ENCODE data around the gene TRIM43.
"Not testable (repeated sequence)": the region's sequence is repeated elsewhere in the genome, so short reads cannot be mapped to it uniquely, and the experiment has no call there.

Gene TRIM43

DNA sequence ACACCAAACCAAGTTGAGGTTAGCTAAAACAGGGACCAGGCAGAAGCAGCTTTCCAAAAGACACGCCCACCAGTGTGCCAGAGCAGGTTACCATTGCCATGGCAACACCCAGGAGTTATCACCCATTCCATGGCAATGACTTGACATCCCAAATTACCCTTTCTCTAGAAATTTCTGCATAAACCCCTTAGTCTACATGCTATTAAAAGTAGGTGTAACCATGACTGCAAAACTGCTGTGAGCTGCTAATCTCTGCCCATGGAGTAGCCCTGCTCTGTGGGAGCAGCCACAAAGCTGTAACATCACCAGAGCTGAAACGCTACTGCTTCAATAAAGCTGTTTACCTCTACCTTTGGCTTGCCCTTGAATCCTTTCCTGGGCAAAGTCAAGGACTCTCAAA lies 18.0 kb downstream of the TRIM43 start:
- CTCF ChIA-PET; H3K9me3 ChIP-seq (ENCODE audit: control insufficient read depth, insufficient read depth, low read depth, low read length); POLR2A ChIA-PET; H3K4me3 ChIP-seq (ENCODE audit: low read depth, low read length); H3K27ac ChIP-seq (ENCODE audit: extremely low read depth, low read depth, low read length); H3K4me1 ChIP-seq (ENCODE audit: control insufficient read depth, insufficient read depth, low read length); H3K36me3 ChIP-seq (ENCODE audit: control insufficient read depth in 2 of 2, insufficient read depth in 1 of 2, low read length in 2 of 2): not testable (repeated sequence)

- CTCF ChIA-PET, POLR2A ChIA-PET: not testable (repeated sequence)
Observed at GRCh38 chr2:95613048-95613447, 21.2 kb downstream of the TRIM43 start.

GRCh38 chr2:95622728-95623127 lies 30.9 kb downstream of the TRIM43 start:
- H3K4me1 ChIP-seq (ENCODE audit: control insufficient read depth, insufficient read depth, low read length); H3K4me3 ChIP-seq (ENCODE audit: low read depth, low read length); H3K27ac ChIP-seq (ENCODE audit: extremely low read depth, low read depth, low read length); CTCF ChIA-PET; H3K36me3 ChIP-seq (ENCODE audit: control insufficient read depth in 2 of 2, insufficient read depth in 1 of 2, low read length in 2 of 2); POLR2A ChIA-PET; H3K9me3 ChIP-seq (ENCODE audit: control insufficient read depth, insufficient read depth, low read depth, low read length): not testable (repeated sequence)

More at GRCh38 chr2:95613048-95613447, 21.2 kb downstream of the TRIM43 start:
- H3K4me3 ChIP-seq (ENCODE audit: low read depth, low read length); H3K4me1 ChIP-seq (ENCODE audit: control insufficient read depth, insufficient read depth, low read length); H3K27ac ChIP-seq (ENCODE audit: extremely low read depth, low read depth, low read length); H3K9me3 ChIP-seq (ENCODE audit: control insufficient read depth, insufficient read depth, low read depth, low read length); H3K36me3 ChIP-seq (ENCODE audit: control insufficient read depth in 2 of 2, insufficient read depth in 1 of 2, low read length in 2 of 2): not testable (repeated sequence)

DNA sequence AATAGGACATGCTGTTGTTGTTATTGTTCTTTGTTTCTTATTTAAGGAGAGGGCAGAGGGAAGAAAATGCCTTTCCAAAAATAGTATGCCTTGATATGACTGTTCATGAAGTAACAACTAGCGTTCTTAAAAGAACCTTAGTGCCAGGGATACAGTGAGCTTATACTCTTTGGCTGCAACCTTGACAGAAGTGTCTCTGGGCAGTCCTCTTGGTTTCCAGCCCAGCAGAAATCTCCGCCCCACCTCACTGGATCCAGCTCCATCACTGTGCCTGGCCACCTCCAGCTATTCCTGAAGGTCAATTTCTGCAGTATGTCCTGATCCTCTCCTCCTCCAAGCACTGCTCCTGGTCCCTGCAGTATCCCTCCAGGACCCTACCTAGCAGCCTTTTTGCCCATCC lies 39.2 kb downstream of the TRIM43 start:
- H3K36me3 ChIP-seq (ENCODE audit: control insufficient read depth in 2 of 2, insufficient read depth in 1 of 2, low read length in 2 of 2); H3K4me1 ChIP-seq (ENCODE audit: control insufficient read depth, insufficient read depth, low read length); H3K27ac ChIP-seq (ENCODE audit: extremely low read depth, low read depth, low read length); H3K4me3 ChIP-seq (ENCODE audit: low read depth, low read length); H3K9me3 ChIP-seq (ENCODE audit: control insufficient read depth, insufficient read depth, low read depth, low read length); POLR2A ChIA-PET; CTCF ChIA-PET: not testable (repeated sequence)

- H3K4me3 ChIP-seq (ENCODE audit: low read depth, low read length); H3K27ac ChIP-seq (ENCODE audit: extremely low read depth, low read depth, low read length); H3K4me1 ChIP-seq (ENCODE audit: control insufficient read depth, insufficient read depth, low read length); POLR2A ChIA-PET; H3K36me3 ChIP-seq (ENCODE audit: control insufficient read depth in 2 of 2, insufficient read depth in 1 of 2, low read length in 2 of 2); CTCF ChIA-PET; H3K9me3 ChIP-seq (ENCODE audit: control insufficient read depth, insufficient read depth, low read depth, low read length): not testable (repeated sequence)
Observed at GRCh38 chr2:95633626-95634259, 41.9 kb downstream of the TRIM43 start.

GRCh38 chr2:95640515-95641288 lies 48.9 kb downstream of the TRIM43 start:
- H3K4me1 ChIP-seq (ENCODE audit: control insufficient read depth, insufficient read depth, low read length); H3K4me3 ChIP-seq (ENCODE audit: low read depth, low read length); CTCF ChIA-PET; H3K9me3 ChIP-seq (ENCODE audit: control insufficient read depth, insufficient read depth, low read depth, low read length); H3K27ac ChIP-seq (ENCODE audit: extremely low read depth, low read depth, low read length); POLR2A ChIA-PET; H3K36me3 ChIP-seq (ENCODE audit: control insufficient read depth in 2 of 2, insufficient read depth in 1 of 2, low read length in 2 of 2): not testable (repeated sequence)

- H3K4me1 ChIP-seq (ENCODE audit: control insufficient read depth, insufficient read depth, low read length); H3K4me3 ChIP-seq (ENCODE audit: low read depth, low read length); H3K36me3 ChIP-seq (ENCODE audit: control insufficient read depth in 2 of 2, insufficient read depth in 1 of 2, low read length in 2 of 2); POLR2A ChIA-PET; H3K27ac ChIP-seq (ENCODE audit: extremely low read depth, low read depth, low read length); H3K9me3 ChIP-seq (ENCODE audit: control insufficient read depth, insufficient read depth, low read depth, low read length); CTCF ChIA-PET: not testable (repeated sequence)
Observed at GRCh38 chr2:95641289-95641575, 49.4 kb downstream of the TRIM43 start.

- POLR2A ChIA-PET; H3K27ac ChIP-seq (ENCODE audit: extremely low read depth, low read depth, low read length); CTCF ChIA-PET; H3K4me1 ChIP-seq (ENCODE audit: control insufficient read depth, insufficient read depth, low read length); H3K4me3 ChIP-seq (ENCODE audit: low read depth, low read length); H3K36me3 ChIP-seq (ENCODE audit: control insufficient read depth in 2 of 2, insufficient read depth in 1 of 2, low read length in 2 of 2); H3K9me3 ChIP-seq (ENCODE audit: control insufficient read depth, insufficient read depth, low read depth, low read length): not testable (repeated sequence)
Observed at GRCh38 chr2:95641787-95642186, 50.0 kb downstream of the TRIM43 start.

GRCh38 chr2:95642360-95642759 lies 50.6 kb downstream of the TRIM43 start:
- H3K36me3 ChIP-seq (ENCODE audit: control insufficient read depth in 2 of 2, insufficient read depth in 1 of 2, low read length in 2 of 2); H3K27ac ChIP-seq (ENCODE audit: extremely low read depth, low read depth, low read length); H3K9me3 ChIP-seq (ENCODE audit: control insufficient read depth, insufficient read depth, low read depth, low read length); H3K4me1 ChIP-seq (ENCODE audit: control insufficient read depth, insufficient read depth, low read length); POLR2A ChIA-PET; CTCF ChIA-PET; H3K4me3 ChIP-seq (ENCODE audit: low read depth, low read length): not testable (repeated sequence)

DNA sequence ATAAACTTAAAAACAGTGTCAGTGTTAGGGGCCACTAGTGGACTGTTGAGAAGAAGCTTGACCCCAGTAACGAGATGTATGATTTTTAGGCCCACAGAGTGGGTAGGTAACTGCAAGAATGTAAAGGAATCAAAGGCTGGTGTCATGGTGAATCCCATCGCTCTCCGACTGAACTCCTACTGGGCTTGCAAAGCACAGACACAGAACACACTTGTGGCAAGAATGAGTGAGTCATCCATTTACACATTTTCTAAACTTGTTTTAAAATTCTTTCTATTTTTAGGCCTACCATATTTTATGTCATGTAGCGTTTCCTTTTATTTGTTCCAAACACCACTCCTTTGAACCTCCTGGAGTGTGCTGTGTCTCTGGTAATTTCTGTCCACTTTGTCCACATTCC lies 51.1 kb downstream of the TRIM43 start:
- H3K4me1 ChIP-seq (ENCODE audit: control insufficient read depth, insufficient read depth, low read length); POLR2A ChIA-PET; H3K27ac ChIP-seq (ENCODE audit: extremely low read depth, low read depth, low read length); H3K4me3 ChIP-seq (ENCODE audit: low read depth, low read length); CTCF ChIA-PET; H3K36me3 ChIP-seq (ENCODE audit: control insufficient read depth in 2 of 2, insufficient read depth in 1 of 2, low read length in 2 of 2); H3K9me3 ChIP-seq (ENCODE audit: control insufficient read depth, insufficient read depth, low read depth, low read length): not testable (repeated sequence)

DNA sequence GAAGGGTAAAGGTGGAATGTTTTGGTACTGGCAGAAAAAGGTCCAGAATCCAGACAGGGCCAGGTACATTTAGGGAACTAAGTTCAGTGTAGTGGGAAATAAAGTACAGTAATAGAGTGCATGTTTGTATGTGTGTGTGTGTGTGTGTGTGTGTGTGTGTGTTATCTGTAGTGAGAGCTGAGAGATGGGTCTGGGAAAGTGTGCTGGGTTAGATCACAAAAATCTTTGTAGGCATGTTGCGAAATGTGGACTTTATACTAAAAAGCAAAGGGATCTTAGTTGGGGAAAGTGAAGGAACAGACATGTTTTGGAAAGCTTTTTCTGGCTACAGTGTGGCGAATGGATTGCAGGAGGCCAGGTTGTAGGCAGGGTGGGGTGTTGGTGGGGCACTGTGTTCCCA lies 53.5 kb downstream of the TRIM43 start:
- POLR2A ChIA-PET; CTCF ChIA-PET; H3K36me3 ChIP-seq (ENCODE audit: control insufficient read depth in 2 of 2, insufficient read depth in 1 of 2, low read length in 2 of 2); H3K4me1 ChIP-seq (ENCODE audit: control insufficient read depth, insufficient read depth, low read length); H3K4me3 ChIP-seq (ENCODE audit: low read depth, low read length); H3K9me3 ChIP-seq (ENCODE audit: control insufficient read depth, insufficient read depth, low read depth, low read length); H3K27ac ChIP-seq (ENCODE audit: extremely low read depth, low read depth, low read length): not testable (repeated sequence)
